UCSD-AML1 (cell line): Measurements from ENCODE around the gene GPR15LG.
"Not testable (repeated sequence)": the region's sequence is repeated elsewhere in the genome, so short reads cannot be mapped to it uniquely, and the experiment has no call there.

Experiments
- DNase-seq: peaks from one replicate; lab custom pipeline; 2025; ENCODE audit not compliant: unreplicated experiment; lab: John Stamatoyannopoulos, UW

GPR15LG gene

DNA sequence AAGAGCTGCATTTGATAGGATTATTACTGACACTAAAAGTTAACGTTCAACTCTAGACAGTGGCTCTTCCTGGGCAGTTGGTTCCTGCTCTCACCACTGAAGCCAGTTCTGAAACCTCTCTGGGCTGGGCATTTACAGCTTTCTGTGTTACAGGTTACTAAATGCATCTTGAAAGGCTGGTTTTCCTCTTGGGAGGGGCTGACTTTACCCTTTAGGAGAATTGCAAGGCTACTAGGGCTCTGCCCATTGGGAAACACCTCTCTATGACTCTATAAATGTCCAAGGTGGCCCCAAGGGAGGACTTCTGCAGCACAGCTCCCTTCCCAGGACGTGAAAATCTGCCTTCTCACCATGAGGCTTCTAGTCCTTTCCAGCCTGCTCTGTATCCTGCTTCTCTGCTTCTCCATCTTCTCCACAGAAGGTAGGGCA lies at the start of gene GPR15LG:
Gene GPR15LG (plus strand): TSS at position 301 of the 429 bp plus-strand sequence. CDS start 51 bp downstream, at position 352.
- DNase-seq: no peak

DNA sequence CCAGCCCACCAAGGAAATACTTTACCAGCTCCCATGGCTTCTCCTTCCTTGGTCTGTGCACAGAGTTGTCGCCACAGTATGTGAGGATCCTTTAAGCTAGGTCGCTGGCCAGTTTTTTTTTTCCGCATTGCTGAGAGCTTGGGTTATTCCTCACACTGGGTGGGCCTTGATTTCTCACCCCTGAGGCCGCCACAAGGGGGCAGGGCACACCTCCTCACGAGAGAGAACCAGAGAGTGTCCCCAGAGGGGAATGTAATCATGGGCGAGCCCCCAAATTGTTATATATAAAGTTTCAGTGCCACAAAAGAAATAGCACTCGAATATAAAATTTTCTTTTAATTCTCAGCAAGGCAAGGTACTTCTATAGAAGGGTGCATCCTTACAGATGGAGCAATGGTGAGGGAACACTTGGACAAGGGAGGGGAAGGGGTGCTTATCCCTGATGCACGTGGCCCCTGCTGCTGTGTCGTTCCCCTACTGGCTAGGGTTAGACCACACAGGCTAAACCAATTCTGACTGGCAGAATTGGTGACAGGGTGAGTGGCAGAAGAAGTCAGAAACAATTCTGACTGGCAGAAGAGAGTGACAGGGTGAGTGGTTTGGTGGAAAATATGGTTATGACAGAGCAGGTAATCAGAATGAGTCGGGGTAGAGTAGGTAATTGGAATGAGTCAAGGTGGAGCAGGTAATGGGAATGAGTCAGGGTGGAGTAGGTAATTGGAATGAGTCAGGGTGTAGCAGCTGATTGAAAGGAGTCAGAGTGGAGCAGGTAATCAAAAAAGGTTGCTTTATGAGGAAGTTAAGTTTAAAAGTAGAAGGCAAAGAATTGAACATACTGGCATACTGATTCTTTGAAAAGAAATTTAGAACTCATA lies 47.5 kb upstream of the GPR15LG start:
- DNase-seq: peak; percentile 40

DNA sequence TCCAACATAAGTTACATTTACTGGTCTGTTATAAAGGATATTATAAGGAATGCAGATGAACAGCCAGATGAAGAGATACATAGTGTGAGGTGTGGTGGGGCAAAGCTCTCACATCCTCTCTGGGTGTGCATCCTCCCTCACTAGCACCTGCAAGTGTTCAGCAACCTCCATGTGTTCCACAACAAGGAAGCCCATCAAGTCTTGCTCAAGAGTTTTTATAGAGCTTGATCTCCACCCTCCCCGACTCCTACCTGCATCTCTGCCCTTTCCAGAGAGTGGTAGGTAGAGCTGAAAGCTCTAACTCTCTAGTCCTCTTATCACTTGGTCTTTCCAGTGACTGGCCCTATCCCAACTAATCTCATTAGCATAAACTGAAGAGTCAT lies 46.8 kb upstream of the GPR15LG start:
- no peak for DNase-seq

DNA sequence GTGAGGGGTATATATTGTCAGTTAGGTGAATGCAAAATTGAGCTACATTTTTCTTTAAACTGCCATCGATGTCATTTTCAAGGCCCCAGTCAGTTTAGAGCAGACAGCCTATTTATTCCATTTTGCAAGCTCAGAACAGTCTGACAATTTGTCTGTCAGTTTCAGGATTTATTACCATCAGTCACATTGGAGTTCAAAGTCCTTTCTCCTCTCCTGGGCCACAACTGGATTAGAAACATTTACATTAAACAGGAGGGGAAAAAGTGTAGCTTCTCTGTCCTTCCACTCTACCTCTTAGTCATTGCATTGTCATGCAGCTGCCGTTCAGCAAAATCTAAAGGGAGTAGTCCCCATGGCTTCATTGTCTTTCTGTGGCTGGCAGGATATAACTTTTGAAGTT lies 37.8 kb upstream of the GPR15LG start:
- DNase-seq: no peak

DNA sequence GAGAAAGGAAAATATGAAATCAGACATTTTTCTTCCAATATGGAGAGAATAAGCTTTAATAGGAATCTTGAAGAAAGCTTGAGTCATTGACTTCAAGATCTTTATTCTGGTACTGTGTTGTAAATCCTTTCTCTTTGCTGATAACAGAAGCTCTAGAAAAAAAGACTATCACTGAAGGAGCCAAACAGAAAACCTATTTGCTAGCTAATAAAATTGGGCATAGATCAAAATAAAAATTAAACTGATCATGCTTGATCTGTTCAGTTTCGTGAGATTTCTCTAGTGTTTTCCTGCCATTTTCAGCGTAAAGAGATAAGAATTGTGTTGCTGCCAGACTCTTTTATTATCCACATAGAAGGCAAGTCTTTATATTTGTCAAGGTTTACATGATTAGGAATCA lies 35.8 kb upstream of the GPR15LG start:
- DNase-seq: no peak

DNA sequence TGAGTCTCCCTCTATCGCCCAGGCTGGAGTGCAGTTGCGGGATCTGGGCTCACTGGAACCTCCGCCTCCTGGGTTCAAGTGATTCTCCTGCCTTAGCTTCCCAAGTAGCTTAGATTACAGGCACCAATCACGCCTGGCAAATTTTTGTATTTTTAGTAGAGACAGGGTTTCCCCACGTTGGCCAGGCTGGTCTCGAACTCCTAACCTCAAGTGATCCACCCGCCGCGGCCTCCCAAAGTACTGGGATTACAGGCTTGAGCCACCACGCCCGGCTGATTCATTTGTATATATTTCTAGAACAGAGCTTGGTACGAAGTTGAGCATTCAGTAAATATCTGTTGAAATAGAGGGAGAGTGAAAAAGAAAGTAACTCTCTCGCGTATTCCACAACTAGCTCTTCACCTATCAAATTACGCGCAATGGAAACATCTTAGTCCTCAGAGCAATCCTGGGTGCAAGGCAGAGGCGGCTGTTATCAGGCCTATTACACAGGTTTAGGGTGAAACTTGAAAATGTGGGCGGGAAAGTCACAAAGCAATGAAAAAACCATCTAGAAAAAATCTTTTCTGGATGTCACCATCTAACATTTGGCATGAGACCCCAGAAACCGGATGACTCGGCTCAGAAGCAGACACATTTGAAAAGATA lies 35.0 kb upstream of the GPR15LG start:
- no peak for DNase-seq

DNA sequence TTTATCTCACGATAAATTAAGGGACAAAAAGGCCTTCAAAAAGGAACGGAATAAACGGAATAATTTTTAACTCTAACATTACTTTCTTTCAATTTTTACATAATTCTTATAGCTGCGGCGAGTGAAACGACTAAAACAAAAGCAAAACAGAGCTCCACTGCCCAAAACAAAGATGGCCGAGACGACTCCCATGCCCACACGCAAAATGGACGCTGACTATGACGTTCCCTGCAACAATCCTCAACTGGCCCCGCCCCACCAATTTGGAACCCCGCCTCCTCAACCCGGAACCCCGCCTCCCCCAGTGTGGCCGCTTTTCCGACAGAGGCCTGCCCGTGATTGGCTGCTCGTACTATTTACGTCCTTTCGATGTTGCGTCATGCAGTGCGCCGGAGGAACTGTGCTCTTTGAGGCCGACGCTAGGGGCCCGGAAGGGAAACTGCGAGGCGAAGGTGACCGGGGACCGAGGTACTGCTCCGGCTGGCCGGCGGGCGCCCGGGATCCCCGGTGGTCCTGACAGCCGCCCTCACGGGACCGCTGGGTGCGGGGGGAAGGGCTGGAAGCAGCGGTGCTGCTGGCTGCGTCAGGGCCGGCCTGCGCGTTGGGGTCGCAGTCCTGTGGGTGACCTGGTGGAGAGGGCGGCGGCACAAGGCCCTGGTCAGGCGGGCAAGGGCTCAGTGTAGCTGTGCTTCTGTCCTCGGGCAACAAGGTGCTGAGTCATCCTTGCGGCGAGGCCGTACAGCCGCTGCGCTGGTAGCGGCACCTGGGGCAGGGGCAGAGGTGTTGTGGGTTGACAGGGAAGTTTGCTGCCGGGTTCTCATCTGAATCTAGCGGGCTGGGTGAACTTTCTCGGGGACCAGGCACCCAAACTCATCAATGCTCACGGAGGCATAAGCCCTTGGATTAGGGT lies 34.2 kb upstream of the GPR15LG start, which contains the start of gene GHITM:
Gene GHITM (plus strand): TSS at position 384 of the 910 bp plus-strand sequence. CDS start 1,992 bp downstream, outside the sequence.
- peak; percentile 98 for DNase-seq

DNA sequence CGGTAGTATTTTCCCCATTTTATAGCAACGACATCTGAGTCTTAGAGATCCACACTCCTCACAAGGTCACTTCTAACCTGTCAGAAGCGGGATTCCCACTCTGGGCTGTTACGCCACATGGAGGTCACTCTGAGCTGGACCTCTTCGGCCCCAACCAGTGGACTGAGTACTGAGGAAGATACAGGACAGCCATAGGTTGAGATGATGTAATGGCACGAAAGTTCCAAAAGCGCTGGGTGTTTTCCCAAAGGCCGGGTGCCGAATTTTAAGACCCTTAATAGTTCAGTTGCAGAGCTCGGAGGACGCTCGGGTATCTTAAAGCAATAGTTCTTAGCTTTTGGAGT lies 33.6 kb upstream of the GPR15LG start:
- DNase-seq: peak; percentile 34

DNA sequence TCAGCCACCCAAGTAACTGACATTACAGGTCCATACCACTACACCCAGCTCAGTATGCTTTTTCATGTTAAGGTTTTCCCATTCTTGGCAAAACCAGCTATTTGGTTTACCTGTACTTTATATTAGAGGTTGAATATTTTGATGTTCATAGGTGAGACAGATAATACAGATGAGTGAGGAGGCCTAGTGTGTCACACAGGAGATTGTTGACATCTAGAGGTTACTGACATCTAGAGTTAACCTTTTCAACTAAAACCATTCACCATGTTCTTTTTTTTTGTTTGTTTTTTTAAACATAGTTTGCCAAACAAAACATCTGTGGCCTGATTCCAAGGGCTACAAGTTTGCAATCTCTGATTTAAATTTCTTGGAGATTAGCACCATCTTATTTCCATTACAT lies 26.3 kb upstream of the GPR15LG start:
- DNase-seq: no peak

DNA sequence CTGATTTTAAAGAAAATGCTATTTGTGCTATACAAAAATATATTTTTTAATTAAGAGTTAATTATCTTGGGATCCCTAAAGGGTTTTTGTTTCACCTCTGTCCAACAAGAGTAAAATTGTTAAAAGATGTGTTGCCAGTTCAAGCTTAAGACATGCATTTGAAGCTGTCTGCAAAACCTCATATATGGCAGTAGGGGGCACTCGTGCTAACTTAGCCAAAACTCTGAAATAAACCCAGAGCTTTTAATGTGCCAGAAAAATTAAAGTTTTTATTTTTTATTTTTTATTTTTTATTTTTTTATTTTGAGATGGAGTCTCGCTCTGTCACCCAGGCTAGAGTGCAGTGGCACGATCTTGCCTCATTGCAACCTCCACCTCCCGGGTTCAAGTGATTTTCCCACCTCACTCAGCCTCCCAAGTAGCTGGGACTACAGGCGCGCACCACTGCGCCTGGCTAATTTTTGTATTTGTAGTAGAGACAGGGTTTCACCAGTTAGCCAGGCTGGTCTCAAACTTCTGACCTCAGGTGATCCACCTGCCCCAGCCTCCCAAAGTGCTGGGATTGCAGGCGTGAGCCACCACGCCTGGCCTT lies 25.5 kb upstream of the GPR15LG start:
- DNase-seq: not testable (repeated sequence)

DNA sequence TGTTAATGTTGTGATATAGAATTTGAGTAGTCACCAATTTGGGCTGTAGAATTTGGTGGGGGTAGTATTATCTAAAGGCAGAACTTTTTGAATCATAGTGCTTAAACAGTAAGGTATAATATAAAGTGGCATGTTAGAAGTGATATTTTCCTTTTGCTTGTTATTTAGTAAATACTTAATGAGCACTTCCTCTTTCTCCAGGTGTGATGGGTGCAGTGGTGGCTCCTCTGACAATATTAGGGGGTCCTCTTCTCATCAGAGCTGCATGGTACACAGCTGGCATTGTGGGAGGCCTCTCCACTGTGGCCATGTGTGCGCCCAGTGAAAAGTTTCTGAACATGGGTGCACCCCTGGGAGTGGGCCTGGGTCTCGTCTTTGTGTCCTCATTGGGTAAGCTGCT lies 23.7 kb upstream of the GPR15LG start:
- no peak for DNase-seq

DNA sequence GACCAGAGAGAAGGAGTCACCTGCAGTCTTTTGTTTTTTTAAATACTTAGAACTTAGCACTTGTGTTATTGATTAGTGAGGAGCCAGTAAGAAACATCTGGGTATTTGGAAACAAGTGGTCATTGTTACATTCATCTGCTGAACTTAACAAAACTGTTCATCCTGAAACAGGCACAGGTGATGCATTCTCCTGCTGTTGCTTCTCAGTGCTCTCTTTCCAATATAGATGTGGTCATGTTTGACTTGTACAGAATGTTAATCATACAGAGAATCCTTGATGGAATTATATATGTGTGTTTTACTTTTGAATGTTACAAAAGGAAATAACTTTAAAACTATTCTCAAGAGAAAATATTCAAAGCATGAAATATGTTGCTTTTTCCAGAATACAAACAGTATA lies 20.8 kb upstream of the GPR15LG start:
- no peak for DNase-seq

DNA sequence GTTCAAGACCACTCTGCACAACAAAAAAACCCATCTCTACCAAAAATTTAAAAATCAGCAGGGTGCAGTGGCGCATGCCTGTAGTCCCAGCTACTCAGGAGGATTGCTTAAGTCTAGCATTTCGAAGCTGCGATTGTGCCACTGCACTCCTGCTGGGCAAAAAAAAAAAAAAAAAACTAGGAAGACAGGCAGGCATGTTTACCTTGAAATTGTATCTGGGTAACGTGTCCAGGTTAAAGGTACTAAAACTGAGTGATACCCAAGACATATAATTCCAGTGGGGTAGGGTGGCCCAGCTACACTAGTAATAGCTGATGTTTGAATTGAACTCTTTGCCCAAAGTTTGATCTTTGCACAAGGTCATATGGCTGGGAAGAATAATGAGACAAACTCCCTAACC lies 18.1 kb upstream of the GPR15LG start:
- no peak for DNase-seq

DNA sequence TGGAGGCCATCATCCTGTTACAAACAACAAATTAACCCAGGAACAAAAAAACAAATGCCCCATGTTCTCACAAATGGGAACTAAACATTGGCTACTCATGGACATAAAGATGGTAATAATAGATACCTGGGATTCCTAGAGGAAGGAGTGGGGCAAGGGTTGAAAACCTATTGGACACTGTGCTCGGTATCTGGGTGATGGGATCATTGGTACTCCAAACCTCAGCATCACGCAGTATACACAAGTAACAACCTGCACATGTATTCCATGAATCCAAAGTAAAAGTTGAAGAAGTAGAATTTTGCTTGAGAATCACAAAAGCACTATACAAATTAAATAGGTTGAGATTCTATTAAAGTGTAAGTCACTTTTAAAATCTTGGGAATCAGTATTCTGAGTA lies 17.6 kb upstream of the GPR15LG start:
- no peak for DNase-seq

DNA sequence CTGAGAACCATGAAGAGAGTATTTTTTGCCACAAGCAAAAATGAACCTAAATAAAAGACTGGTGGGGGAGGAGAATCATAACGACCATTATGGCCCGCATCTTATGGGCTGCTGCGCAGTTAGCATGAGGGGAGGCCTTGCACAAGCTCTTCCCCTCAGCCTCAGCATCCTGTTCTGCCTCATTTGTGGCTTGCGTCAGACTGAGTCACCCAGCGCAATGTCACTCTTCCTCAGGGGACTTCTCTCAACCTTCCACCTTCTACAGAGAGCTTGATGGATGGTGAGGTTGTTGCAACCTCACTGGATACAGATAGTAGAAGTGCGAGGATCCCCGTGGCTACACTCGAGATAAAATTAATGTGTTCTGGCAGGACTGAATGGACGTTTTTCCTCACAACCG lies 16.8 kb upstream of the GPR15LG start:
- DNase-seq: peak; percentile 45

DNA sequence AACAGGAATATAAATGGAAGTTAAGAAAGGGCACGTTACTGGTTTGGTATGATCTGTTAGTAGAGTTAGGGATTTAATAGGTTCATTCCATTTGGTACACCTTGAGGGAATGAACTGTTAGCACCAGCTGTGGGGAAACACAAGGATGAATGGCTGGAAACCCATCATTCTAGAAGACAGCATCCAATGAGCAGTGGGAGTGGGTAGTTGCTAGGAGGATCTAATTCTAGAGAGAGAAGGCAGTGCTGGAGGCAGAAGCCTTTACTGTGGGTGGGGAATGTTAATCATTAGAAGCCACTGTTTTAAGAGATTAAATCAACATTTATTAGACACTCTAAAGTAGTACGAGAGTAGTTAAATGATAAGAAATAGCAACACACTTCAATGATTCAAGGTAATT lies 15.5 kb upstream of the GPR15LG start:
- DNase-seq: no peak

DNA sequence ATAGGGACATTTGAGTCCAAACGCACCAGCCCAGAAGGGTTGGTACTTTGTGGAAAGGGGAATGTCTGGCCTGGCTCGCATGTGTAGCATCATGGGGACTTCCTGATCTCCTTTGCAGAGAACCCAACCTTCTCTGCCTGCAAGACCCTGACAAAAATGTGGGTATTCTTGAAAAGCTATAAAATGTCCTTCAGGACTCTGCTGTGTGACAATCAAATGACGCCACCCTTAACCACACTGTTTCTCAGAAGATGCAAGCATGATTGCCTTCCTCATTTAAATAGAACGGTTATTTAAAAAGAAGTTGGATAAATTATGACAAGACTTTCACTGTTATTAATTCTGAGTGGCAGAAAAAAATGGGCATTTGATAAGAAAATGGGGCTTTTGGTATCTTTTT lies 15.1 kb upstream of the GPR15LG start:
- DNase-seq: no peak

DNA sequence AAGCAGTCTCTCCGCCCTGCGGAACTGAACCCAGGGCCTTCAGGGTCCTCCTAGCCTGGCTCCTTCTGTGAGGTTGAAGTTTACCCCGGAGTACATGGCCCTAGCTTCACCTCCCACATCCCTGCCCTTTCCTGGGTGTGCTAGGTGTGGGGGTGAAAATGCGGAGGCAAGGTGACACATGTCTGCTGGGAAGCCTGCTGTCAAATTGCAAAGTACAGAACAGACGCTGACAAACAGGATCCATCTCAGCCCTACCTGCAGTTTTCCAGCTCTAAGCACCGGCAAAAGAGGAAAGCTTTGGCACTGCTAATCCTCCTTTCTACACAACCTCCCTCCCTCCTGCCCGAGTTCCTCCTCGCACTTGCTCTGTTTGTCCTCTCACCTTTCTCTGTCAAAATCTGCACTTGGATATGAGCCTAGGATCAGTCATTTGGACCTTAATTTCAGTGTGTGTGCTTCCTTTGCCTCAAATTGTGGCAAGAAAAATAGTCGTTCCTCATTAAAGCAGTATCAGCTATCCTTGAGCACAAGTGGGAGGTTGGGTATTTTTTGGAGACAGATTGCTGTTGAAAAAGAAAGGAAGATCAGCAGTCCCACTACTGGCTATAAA lies 14.4 kb upstream of the GPR15LG start:
- DNase-seq: no peak

DNA sequence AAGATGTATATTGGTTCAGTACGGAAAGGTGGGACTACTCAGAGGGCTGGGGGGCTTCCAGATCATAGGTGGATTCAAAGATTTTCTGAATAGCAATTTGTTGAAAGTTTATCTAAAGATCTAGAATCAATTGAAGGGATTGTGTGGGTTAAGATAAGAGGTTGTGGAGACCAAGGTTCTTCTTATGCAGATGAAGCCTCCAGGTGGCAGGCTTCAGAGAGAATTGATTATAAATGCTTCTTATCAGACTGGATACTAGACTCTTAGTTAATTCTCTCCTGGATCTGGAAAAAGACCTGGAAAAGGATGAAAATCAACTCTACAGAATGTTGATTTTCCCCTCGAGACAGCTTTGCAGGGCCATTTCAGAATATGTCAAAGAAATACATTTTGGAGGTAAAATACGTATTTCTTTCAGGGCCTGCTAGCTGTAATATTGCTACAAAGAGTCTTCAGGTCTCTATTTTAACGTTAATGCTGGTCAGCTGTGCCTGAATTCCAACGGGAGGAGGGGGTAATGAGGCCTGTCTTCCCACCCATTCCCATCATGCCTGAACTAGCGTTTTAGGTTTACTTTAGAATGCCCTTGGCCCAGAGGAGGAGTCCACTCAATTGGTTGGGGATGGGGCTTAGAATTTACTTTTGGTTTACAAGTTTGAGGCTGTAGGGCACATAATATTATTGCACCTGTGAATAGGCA lies 12.8 kb upstream of the GPR15LG start:
- no peak for DNase-seq

DNA sequence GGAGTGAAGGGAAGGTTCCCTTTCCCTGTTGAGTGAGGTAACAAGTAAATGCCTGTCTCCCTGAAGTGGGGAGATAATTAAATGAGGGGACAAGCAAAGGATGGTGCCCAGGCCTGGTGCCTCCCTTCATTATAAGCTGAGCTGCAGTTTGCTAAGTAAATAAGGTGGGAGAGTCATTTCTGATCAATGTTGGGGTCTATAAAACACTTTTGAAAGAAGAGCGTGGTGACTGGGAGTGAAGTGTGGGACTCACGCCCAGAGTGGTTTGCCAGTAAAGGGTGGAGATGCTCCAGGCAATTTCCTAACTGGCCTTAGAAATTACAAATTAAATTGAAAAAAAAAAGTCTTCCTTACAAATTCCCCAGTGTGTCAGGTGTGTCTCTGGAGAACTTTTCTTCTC lies 9.6 kb upstream of the GPR15LG start:
- no peak for DNase-seq
